ENCODE data around the gene IL1RAPL2. TPM values are rescaled to one million over a fixed set of nuclear protein-coding genes. Genes with fewer than 3 reads are reported as not detected.

The IL1RAPL2 gene
- total and polyA plus RNA-seq, 2 of the 8 experiments (the other 6 are each of a cell fraction or from before 2014, with no cell fraction given) = 0.20 to 1.3 TPM

DNA sequence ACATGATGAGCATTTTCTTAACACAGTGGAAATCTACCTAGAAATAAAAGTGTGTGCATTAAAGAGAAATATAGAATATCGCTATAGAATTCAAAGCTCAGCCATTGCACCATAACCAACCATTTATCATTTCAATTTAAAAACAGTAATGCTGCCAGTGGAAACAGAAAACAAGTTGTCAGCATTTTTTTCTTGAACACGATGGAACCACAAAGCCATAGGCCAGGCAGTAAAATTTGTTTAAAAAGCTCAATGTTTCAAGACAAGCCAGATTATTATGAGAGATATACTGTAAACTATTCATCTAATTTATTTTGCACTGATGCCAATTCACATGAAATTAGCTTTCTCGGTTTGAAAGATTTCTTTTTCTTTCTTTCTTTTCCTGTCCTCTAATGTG lies 1209.7 kb downstream of the IL1RAPL2 start (continued):
- TF ChIP-seq, protein P1, sequence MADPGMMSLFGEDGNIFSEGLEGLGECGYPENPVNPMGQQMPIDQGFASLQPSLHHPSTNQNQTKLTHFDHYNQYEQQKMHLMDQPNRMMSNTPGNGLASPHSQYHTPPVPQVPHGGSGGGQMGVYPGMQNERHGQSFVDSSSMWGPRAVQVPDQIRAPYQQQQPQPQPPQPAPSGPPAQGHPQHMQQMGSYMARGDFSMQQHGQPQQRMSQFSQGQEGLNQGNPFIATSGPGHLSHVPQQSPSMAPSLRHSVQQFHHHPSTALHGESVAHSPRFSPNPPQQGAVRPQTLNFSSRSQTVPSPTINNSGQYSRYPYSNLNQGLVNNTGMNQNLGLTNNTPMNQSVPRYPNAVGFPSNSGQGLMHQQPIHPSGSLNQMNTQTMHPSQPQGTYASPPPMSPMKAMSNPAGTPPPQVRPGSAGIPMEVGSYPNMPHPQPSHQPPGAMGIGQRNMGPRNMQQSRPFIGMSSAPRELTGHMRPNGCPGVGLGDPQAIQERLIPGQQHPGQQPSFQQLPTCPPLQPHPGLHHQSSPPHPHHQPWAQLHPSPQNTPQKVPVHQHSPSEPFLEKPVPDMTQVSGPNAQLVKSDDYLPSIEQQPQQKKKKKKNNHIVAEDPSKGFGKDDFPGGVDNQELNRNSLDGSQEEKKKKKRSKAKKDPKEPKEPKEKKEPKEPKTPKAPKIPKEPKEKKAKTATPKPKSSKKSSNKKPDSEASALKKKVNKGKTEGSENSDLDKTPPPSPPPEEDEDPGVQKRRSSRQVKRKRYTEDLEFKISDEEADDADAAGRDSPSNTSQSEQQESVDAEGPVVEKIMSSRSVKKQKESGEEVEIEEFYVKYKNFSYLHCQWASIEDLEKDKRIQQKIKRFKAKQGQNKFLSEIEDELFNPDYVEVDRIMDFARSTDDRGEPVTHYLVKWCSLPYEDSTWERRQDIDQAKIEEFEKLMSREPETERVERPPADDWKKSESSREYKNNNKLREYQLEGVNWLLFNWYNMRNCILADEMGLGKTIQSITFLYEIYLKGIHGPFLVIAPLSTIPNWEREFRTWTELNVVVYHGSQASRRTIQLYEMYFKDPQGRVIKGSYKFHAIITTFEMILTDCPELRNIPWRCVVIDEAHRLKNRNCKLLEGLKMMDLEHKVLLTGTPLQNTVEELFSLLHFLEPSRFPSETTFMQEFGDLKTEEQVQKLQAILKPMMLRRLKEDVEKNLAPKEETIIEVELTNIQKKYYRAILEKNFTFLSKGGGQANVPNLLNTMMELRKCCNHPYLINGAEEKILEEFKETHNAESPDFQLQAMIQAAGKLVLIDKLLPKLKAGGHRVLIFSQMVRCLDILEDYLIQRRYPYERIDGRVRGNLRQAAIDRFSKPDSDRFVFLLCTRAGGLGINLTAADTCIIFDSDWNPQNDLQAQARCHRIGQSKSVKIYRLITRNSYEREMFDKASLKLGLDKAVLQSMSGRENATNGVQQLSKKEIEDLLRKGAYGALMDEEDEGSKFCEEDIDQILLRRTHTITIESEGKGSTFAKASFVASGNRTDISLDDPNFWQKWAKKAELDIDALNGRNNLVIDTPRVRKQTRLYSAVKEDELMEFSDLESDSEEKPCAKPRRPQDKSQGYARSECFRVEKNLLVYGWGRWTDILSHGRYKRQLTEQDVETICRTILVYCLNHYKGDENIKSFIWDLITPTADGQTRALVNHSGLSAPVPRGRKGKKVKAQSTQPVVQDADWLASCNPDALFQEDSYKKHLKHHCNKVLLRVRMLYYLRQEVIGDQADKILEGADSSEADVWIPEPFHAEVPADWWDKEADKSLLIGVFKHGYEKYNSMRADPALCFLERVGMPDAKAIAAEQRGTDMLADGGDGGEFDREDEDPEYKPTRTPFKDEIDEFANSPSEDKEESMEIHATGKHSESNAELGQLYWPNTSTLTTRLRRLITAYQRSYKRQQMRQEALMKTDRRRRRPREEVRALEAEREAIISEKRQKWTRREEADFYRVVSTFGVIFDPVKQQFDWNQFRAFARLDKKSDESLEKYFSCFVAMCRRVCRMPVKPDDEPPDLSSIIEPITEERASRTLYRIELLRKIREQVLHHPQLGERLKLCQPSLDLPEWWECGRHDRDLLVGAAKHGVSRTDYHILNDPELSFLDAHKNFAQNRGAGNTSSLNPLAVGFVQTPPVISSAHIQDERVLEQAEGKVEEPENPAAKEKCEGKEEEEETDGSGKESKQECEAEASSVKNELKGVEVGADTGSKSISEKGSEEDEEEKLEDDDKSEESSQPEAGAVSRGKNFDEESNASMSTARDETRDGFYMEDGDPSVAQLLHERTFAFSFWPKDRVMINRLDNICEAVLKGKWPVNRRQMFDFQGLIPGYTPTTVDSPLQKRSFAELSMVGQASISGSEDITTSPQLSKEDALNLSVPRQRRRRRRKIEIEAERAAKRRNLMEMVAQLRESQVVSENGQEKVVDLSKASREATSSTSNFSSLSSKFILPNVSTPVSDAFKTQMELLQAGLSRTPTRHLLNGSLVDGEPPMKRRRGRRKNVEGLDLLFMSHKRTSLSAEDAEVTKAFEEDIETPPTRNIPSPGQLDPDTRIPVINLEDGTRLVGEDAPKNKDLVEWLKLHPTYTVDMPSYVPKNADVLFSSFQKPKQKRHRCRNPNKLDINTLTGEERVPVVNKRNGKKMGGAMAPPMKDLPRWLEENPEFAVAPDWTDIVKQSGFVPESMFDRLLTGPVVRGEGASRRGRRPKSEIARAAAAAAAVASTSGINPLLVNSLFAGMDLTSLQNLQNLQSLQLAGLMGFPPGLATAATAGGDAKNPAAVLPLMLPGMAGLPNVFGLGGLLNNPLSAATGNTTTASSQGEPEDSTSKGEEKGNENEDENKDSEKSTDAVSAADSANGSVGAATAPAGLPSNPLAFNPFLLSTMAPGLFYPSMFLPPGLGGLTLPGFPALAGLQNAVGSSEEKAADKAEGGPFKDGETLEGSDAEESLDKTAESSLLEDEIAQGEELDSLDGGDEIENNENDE (IDR thresholded peaks at IDR 0.05; ENCODE audit: insufficient replicate concordance, low read length) = no peak
- TF ChIP-seq, protein P2, sequence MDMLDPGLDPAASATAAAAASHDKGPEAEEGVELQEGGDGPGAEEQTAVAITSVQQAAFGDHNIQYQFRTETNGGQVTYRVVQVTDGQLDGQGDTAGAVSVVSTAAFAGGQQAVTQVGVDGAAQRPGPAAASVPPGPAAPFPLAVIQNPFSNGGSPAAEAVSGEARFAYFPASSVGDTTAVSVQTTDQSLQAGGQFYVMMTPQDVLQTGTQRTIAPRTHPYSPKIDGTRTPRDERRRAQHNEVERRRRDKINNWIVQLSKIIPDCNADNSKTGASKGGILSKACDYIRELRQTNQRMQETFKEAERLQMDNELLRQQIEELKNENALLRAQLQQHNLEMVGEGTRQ (IDR thresholded peaks at IDR 0.05; ENCODE audit: low read length) = no peak
- no peak for TF ChIP-seq CEBPB (IDR thresholded peaks at IDR 0.05; ENCODE audit: low read depth, low read length)
- no peak for TF ChIP-seq NRF1 (IDR thresholded peaks at IDR 0.05; ENCODE audit: low read depth, low read length)
- TF ChIP-seq RFX5 (IDR thresholded peaks at IDR 0.05; ENCODE audit: borderline replicate concordance, low read depth, low read length) = no peak
- no peak for TF ChIP-seq TBP (IDR thresholded peaks at IDR 0.05; ENCODE audit: low read depth, low read length)
- TF ChIP-seq, protein P3, sequence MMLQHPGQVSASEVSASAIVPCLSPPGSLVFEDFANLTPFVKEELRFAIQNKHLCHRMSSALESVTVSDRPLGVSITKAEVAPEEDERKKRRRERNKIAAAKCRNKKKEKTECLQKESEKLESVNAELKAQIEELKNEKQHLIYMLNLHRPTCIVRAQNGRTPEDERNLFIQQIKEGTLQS (IDR thresholded peaks at IDR 0.05; ENCODE audit: insufficient read depth, low read depth, low read length) = no peak
- no peak for TF ChIP-seq E2F6 (IDR thresholded peaks at IDR 0.05)
- no peak for TF ChIP-seq EGR1 (IDR thresholded peaks at IDR 0.05; ENCODE audit: borderline replicate concordance, low read depth, low read length)
- no peak for TF ChIP-seq TCF12 (IDR thresholded peaks at IDR 0.05; ENCODE audit: low read depth, low read length)

All from H1 (cell line).